Peyer's patch (tissue), 4 donors: ENCODE data around the gene MAP3K21.

Experiments used
- POLR2A ChIP-seq, 2 donors: fragments of 450-650 bp; IDR thresholded peaks; one replicate each; pipeline ENCODE4 v1.5.1; 2017; ENCODE audit warnings: antibody characterized with exemption in 2 of 2, mild to moderate bottlenecking in 2 of 2, moderate library complexity in 2 of 2
- TF ChIP-seq, protein P1 (sequence below), 6 experiments: fragments of 450-650 bp in 4 of 6; fragments of 200-600 bp in 2 of 6; sonication (generic) in 1 of 6; IDR thresholded peaks; one replicate each; pipeline ENCODE4 v1.5.1; 2017 to 2019; ENCODE audit warnings: antibody characterized with exemption in 6 of 6, mild to moderate bottlenecking in 3 of 6, moderate library complexity in 1 of 6

- TF ChIP-seq, protein P1, sequence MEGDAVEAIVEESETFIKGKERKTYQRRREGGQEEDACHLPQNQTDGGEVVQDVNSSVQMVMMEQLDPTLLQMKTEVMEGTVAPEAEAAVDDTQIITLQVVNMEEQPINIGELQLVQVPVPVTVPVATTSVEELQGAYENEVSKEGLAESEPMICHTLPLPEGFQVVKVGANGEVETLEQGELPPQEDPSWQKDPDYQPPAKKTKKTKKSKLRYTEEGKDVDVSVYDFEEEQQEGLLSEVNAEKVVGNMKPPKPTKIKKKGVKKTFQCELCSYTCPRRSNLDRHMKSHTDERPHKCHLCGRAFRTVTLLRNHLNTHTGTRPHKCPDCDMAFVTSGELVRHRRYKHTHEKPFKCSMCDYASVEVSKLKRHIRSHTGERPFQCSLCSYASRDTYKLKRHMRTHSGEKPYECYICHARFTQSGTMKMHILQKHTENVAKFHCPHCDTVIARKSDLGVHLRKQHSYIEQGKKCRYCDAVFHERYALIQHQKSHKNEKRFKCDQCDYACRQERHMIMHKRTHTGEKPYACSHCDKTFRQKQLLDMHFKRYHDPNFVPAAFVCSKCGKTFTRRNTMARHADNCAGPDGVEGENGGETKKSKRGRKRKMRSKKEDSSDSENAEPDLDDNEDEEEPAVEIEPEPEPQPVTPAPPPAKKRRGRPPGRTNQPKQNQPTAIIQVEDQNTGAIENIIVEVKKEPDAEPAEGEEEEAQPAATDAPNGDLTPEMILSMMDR (IDR thresholded peaks at IDR 0.05): no peak
- TF ChIP-seq POLR2A (IDR thresholded peaks at IDR 0.05): no peak
Observed at GRCh38 chr1:233334092-233334491, 6.6 kb downstream of the MAP3K21 start.
